SK-MEL-5 (cell line): Measurements from ENCODE around the gene ZNF215. TPM values are rescaled to one million over a fixed set of nuclear protein-coding genes. Genes with fewer than 3 reads are reported as not detected.

ENCODE experiments used
- total RNA-seq: library from RNA; depleted of rRNA; stranded (reverse); fragments of >200 nt; shearing (Covaris generic); gene quantifications from 2 replicates; pipeline ENCODE4 v1.2.3, GENCODE V29; 2014; rRNA removed

ZNF215 gene
- total RNA-seq, 1 experiment from 2014 or later: 5.5 TPM

Other genes starting within 250 kb of the ZNF215 start
- 58.3 and 62.6 TPM in 2 replicates for gene MRPL17, start 243.1 kb upstream of the ZNF215 start, total RNA-seq
- gene OR2AG2, start 154.4 kb upstream of the ZNF215 start, total RNA-seq: 0.08 and 0.61 TPM in 2 replicates
- gene OR2AG1, start 143.4 kb upstream of the ZNF215 start, total RNA-seq: not detected in 2 replicates
- 0.05 and 0.11 TPM in 2 replicates for gene OR6A2, start 126.7 kb upstream of the ZNF215 start, total RNA-seq
- not detected in 2 replicates for gene OR10A5, start 80.7 kb upstream of the ZNF215 start, total RNA-seq
- gene OR10A2, start 63.4 kb upstream of the ZNF215 start, total RNA-seq: not detected in 2 replicates
- not detected in 2 replicates for gene OR10A4, start 49.8 kb upstream of the ZNF215 start, total RNA-seq
- not detected in 2 replicates for gene OR2D2, start 33.9 kb upstream of the ZNF215 start, total RNA-seq
- gene OR2D3, start 5.4 kb upstream of the ZNF215 start, total RNA-seq: not detected in 2 replicates
- gene ZNF214, start 93.9 kb downstream of the ZNF215 start, total RNA-seq: 1.2 and 2.9 TPM in 2 replicates
- 0.08 TPM in 2 replicates for gene NLRP14, start 94.1 kb downstream of the ZNF215 start, total RNA-seq
- gene RBMXL2, start 162.6 kb downstream of the ZNF215 start, total RNA-seq: not detected in 2 replicates